OCI-LY1 (cell line): ENCODE results near the gene GUCY1A2.

Experiments
- EZH2 ChIP-seq: fragments of 200-600 bp; sonication (generic), shearing (Covaris generic); IDR thresholded peaks from 2 replicates; pipeline ENCODE4 v1.8.0; 2017; ENCODE audit warnings: borderline replicate concordance, mixed run types, mild to moderate bottlenecking, antibody characterized with exemption, low read length, moderate library complexity, mixed read lengths
- TF ChIP-seq, protein P1 (sequence below): fragments of 200-600 bp; sonication (generic), shearing (Covaris generic); IDR thresholded peaks from 2 replicates; pipeline ENCODE4 v1.5.1; 2017; ENCODE audit warnings: mild to moderate bottlenecking, antibody characterized with exemption, low read length, moderate library complexity, mixed read lengths

DNA sequence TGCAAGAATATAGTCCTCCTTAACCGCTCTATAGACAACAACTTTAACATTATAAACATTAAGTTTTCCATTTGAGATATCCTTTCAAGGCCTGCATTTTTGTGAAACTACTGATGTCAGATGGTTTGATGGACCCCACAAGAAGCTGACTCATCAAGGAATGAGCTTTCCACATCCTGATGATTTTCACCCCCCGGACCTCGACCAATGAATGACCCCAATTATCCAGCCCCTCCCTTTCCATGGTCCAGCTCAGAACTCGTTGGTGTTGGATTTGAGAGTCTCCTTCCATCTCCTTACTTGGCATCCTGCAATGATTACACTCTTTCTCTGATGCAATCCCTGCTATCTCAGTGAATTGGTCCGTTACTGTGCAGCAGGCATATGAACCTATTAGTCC, 31.8 kb upstream of the GUCY1A2 start:
- TF ChIP-seq, protein P1, sequence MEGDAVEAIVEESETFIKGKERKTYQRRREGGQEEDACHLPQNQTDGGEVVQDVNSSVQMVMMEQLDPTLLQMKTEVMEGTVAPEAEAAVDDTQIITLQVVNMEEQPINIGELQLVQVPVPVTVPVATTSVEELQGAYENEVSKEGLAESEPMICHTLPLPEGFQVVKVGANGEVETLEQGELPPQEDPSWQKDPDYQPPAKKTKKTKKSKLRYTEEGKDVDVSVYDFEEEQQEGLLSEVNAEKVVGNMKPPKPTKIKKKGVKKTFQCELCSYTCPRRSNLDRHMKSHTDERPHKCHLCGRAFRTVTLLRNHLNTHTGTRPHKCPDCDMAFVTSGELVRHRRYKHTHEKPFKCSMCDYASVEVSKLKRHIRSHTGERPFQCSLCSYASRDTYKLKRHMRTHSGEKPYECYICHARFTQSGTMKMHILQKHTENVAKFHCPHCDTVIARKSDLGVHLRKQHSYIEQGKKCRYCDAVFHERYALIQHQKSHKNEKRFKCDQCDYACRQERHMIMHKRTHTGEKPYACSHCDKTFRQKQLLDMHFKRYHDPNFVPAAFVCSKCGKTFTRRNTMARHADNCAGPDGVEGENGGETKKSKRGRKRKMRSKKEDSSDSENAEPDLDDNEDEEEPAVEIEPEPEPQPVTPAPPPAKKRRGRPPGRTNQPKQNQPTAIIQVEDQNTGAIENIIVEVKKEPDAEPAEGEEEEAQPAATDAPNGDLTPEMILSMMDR = no peak
- no peak for TF ChIP-seq EZH2
